ENCODE data around the gene PLCB3. TPM values are rescaled to one million over a fixed set of nuclear protein-coding genes. Genes with fewer than 3 reads are reported as not detected.
"Not testable (repeated sequence)": the region's sequence is repeated elsewhere in the genome, so short reads cannot be mapped to it uniquely, and the experiment has no call there.

The PLCB3 gene
- total and polyA plus RNA-seq, 12 donors, result 5.0 to 89.5 (median 41.2) TPM

DNA sequence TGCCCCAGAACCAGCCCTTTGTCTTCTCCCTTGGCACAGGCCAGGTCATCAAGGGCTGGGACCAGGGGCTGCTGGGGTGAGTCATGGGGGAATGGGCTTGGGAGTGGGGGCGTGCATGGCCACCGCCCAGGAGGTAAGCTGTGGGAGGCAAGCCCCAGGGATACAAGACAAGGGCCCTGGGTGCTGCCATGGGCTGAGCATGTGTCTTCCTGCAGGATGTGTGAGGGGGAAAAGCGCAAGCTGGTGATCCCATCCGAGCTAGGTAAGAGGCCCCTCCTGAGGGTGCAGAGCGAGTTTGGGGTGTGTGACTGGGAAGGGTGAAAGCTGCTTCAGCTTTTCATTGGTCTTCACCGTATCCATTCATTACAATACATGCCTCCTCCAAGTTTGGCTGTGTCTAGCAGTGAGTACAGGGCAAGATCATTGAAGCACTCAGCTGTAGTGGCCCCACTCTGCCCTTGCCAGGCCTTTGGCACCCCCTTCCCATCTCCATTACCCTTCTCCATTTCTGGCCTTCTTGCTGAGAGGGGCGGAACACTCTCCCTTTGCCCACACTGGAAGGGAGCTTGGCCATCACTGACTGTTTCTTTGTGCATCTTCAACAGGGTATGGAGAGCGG is 8.0 kb upstream of the PLCB3 start:
- no peaks in the 10 kb centered on the region for H3K9me3 ChIP-seq (replicated peaks in 1 of 3)
- peaks cover 35 to 51% of the 10 kb centered on the region in 2 donors for H3K4me1 ChIP-seq (replicated peaks in 1 of 2)
- no peaks in the 10 kb centered on the region for H3K27me3 ChIP-seq
- H3K36me3 ChIP-seq (replicated peaks in 1 of 2), result peaks cover 0 to 18% of the 10 kb centered on the region in 2 donors
- 72 to 90% (median 79%) methylated on average over 6 to 8 of the region's 8 CpGs for WGBS, 4 donors
- DNase-seq, result peak in 1 of 7 donors; percentile 25
- TF ChIP-seq POLR2A (IDR thresholded peaks at IDR 0.05), result no peak
- no peak overlapping the region for H3K27ac ChIP-seq
- no peak overlapping the region for H3K4me3 ChIP-seq
- intact Hi-C loops (cut with DNase I), result no loop called here

DNA sequence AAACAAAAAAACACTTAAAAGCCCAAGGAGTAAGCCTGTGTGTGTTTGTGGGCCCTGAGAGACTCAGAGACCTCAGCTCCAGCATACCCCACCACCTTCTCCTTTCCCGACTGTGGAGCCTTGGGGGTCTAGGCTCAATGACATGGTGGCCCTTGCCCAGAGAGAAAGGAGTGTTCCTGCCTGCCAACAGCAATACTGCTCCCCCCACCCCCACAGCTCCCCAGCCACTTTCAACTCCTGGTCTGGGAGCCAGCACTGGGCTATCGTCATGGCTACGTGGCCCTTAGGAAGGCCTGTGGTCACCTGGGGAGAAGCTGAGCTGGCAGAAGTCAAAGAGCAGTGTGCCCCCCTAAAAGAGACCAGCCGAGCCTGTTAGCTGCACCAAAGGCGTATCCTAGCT is 7.2 kb upstream of the PLCB3 start:
- Histone ChIP-seq H3K27ac (no peak overlapping the region), H3K36me3 (replicated peaks in 1 of 2) (peaks cover 0 to 12% of the 10 kb centered on the region in 2 donors), H3K9me3 (replicated peaks in 1 of 3) (no peaks in the 10 kb centered on the region), H3K4me1 (replicated peaks in 1 of 2) (peaks cover 35 to 51% of the 10 kb centered on the region in 2 donors), H3K4me3 (no peak overlapping the region), H3K27me3 (no peaks in the 10 kb centered on the region)
- 48 to 61% (median 52%) methylated on average over 5 of the region's 5 CpGs for WGBS, 4 donors
- DNase-seq, result no peak
- intact Hi-C loops (cut with DNase I), result no loop called here
- no peak for TF ChIP-seq POLR2A (IDR thresholded peaks at IDR 0.05)

- WGBS, 4 donors, result 0 to 22% (median 18%) methylated on average over 1 to 6 of the region's 6 CpGs; no CpG with 5 or more reads in 1 of the 4 donors
- no peaks in the 10 kb centered on the region for H3K9me3 ChIP-seq (replicated peaks in 1 of 3)
- TF ChIP-seq POLR2A (IDR thresholded peaks at IDR 0.05), result no peak
- no peak for TF ChIP-seq CTCF (IDR thresholded peaks at IDR 0.05)
- DNase-seq, result peak in 1 of 7 donors; percentile 27
- H3K27ac ChIP-seq, result peak overlapping the region; percentile 16 to 90 (median 85)
- intact Hi-C loops (cut with DNase I), result no loop called here
- peaks cover 0 to 12% of the 10 kb centered on the region in 2 donors for H3K36me3 ChIP-seq (replicated peaks in 1 of 2)
- peak overlapping the region in 1 of 4 donors; percentile 72 for H3K4me3 ChIP-seq
- peaks cover 35 to 45% of the 10 kb centered on the region in 2 donors for H3K4me1 ChIP-seq (replicated peaks in 1 of 2)
- H3K27me3 ChIP-seq, result no peaks in the 10 kb centered on the region
These were observed 6.4 kb upstream of the PLCB3 start for GRCh38 chr11:64244966-64245365.

GRCh38 chr11:64245401-64245796 is 5.9 kb upstream of the PLCB3 start:
- TF ChIP-seq CTCF (IDR thresholded peaks at IDR 0.05), result no peak
- no peak for TF ChIP-seq POLR2A (IDR thresholded peaks at IDR 0.05)
- H3K27me3 ChIP-seq, result no peaks in the 10 kb centered on the region
- H3K4me3 ChIP-seq, result peak overlapping the region in 2 of 4 donors; percentile 59 to 72
- peaks cover 31 to 40% of the 10 kb centered on the region in 2 donors for H3K4me1 ChIP-seq (replicated peaks in 1 of 2)
- DNase-seq, result peak; percentile 67 to 84 (median 76)
- 0 to 10% (median 6%) methylated on average over 2 to 6 of the region's 6 CpGs for WGBS, 4 donors
- peaks cover 0 to 12% of the 10 kb centered on the region in 2 donors for H3K36me3 ChIP-seq (replicated peaks in 1 of 2)
- intact Hi-C loops (cut with DNase I), result no loop called here
- H3K27ac ChIP-seq, result peak overlapping the region; percentile 16 to 90 (median 85)
- H3K9me3 ChIP-seq (replicated peaks in 1 of 3), result no peaks in the 10 kb centered on the region

DNA sequence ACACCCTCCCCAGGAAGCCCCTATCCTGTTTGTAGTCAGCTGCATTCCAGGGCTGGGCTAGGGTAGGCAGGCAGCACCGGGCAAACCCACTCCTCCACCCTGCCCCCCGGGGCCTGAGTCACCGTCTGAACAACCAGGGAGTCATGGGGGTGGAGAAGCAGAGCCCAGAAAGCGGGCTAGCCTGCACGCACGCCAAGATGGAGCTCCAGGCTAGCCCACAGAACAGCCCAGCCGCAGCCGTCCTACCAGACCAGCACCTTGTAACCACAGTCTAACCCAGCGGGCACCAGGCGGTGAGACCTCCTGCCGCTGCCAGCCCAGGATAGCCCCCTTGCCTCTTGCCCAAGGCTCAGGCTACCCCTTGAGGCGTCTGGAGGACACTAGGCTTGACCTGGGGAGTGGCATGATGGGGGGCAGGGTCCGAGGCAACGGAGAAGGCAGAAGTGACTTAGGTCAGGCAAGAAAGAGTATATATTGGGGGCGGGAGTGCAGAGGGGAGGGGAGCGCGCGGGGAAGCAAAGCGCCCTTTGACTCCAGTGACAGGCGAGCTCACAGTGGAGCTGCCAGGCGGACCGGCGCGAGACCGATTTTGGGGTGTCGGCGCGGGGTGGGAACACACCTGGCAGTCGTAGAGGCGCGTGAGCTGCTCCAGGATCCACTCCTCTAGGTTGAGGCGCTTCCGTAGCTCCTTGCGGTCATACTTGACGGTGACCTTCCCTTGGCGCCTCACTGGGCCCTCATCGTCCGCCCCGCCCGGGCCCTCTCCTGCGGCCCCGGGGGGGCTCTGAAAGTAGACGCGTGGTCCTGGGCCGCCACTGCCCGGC is 5.3 kb upstream of the PLCB3 start:
- Histone ChIP-seq H3K36me3 (replicated peaks in 1 of 2) (peaks cover 0 to 12% of the 10 kb centered on the region in 2 donors), H3K27me3 (no peaks in the 10 kb centered on the region), H3K4me3 (peak overlapping the region; percentile 2 to 72 (median 66)), H3K4me1 (replicated peaks in 1 of 2) (peaks cover 32 to 43% of the 10 kb centered on the region in 2 donors), H3K9me3 (replicated peaks in 1 of 3) (no peaks in the 10 kb centered on the region), H3K27ac (peak overlapping the region; percentile 16 to 90 (median 85))
- TF ChIP-seq CTCF (IDR thresholded peaks at IDR 0.05) (no peak), POLR2A (IDR thresholded peaks at IDR 0.05) (peak in 1 of 2 donors; percentile 74)
- 0 to 9% (median 0%) methylated on average over 7 to 46 of the region's 46 CpGs for WGBS, 4 donors
- peak; percentile 84 to 93 (median 90) for DNase-seq
- intact Hi-C loops (cut with DNase I), result no loop called here

- 0 to 1% (median 0%) methylated on average over 15 to 41 of the region's 43 CpGs; no CpG with 5 or more reads in 1 of the 4 donors for WGBS, 4 donors
- intact Hi-C loops (cut with DNase I); H3K27me3 ChIP-seq; H3K9me3 ChIP-seq (replicated peaks in 1 of 3); DNase-seq: not testable (repeated sequence)
- Histone ChIP-seq H3K27ac (peak overlapping the region in 3 of 5 donors; percentile 84 to 90 (median 87)), H3K4me3 (peak overlapping the region in 2 of 4 donors; percentile 59 to 72), H3K36me3 (replicated peaks in 1 of 2) (peaks cover 0 to 12% of the 10 kb centered on the region in 2 donors), H3K4me1 (replicated peaks in 1 of 2) (peaks cover 33 to 44% of the 10 kb centered on the region in 2 donors)
These were observed 4.8 kb upstream of the PLCB3 start for GRCh38 chr11:64246621-64246870.
